Stimulated activated CD4-positive, alpha-beta T cell treated with anti-CD3 and anti-CD28 coated beads, Interleukin-15, amount 100 ng/mL, for 24 hours (primary cell): ENCODE measurements around the gene DDX11.
"Not testable (repeated sequence)": the region's sequence is repeated elsewhere in the genome, so short reads cannot be mapped to it uniquely, and the experiment has no call there.

Experiments used
- DNase-seq: peaks from one replicate; pipeline ENCODE4 v3.0.0-alpha.2; 2020

DDX11 gene

DNA sequence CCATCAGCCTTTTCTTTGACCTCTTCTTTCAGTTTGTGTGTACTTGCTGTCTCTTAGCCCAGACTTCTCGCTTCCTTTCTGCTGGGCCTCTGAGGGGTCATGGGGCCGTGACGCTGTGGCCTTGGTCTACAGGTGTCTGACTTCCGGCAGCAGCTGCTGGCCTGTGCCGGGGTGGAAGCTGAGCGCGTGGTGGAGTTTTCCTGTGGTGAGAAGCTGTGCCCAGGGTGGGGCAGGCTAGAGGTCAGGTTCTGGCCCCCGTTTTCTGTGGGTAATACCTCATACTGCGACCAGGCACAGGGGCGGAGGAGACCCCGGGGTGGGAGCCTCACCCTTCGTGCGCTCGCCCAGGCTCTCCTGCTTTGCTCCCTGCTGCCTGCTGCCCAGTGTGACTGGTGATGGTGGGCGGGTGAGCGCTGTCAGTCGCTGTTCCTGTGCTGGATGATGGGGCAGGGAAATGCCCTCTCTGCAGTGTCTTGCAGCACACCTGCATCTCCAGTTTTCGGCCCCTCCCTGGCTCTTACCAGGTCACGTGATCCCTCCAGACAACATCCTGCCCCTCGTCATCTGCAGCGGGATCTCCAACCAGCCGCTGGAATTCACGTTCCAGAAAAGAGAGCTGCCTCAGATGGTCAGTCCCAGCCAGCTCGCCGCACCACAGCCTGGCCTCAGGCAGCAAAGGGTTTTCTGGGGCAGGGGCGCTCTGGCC lies 27.0 kb downstream of the DDX11 start:
- DNase-seq, result not testable (repeated sequence)

DNA sequence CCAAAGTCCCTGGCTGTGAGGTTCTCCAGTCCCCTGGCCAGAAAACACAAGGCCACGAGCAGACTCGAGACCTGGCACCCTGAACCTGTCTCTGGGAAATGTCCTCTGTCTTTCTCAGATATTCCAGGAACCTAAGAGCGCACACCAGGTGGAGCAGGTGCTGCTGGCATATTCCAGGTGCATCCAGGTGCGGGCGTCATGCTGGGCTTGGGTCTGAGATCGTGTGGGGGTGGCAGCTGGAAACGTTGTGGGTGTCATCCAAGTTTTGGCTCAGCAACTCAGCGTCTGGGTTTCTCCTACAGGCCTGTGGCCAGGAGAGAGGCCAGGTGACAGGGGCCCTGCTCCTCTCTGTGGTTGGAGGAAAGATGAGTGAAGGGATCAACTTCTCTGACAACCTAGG lies 28.5 kb downstream of the DDX11 start:
- DNase-seq, result not testable (repeated sequence)

DNA sequence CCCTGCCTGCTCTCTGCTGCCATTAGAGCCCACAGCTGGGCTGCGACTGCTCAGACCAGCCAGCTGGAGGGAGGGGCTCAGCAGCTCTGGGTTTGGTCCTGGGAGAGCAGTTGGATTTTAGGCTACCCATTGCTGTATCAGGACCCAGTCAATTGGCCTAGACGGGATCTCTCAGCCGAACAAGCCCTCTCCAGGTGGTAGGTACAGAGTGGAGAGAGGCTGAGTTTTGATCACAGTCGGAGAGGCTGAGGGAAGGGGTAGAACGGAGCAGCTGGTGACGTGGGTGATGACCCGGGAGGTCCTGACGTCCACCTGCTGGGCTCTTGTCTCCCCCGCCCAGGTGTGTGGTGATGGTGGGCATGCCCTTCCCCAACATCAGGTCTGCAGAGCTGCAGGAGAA lies 28.9 kb downstream of the DDX11 start:
- DNase-seq, result not testable (repeated sequence)

DNA sequence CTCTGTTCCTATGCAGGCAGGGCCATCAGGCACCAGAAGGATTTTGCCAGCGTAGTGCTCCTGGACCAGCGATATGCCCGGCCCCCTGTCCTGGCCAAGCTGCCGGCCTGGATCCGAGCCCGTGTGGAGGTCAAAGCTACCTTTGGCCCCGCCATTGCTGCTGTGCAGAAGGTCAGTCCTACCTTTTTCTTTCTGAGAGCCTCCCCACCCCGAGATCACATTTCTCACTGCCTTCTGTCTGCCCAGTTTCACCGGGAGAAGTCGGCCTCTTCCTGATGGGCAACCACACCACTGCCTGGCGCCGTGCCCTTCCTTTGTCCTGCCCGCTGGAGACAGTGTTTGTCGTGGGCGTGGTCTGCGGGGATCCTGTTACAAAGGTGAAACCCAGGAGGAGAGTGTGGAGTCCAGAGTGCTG lies 29.9 kb downstream of the DDX11 start:
- not testable (repeated sequence) for DNase-seq

DNA sequence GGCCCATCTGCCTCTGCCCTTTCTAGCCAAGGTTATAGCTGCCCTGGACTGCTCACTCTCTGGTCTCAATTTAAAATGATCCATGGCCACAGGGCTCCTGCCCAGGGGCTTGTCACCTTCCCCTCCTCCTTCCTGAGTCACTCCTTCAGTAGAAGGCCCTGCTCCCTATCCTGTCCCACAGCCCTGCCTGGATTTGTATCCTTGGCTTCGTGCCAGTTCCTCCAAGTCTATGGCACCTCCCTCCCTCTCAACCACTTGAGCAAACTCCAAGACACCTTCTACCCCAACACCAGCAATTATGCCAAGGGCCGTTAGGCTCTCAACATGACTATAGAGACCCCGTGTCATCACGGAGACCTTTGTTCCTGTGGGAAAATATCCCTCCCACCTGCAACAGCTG lies 30.6 kb downstream of the DDX11 start:
- not testable (repeated sequence) for DNase-seq

DNA sequence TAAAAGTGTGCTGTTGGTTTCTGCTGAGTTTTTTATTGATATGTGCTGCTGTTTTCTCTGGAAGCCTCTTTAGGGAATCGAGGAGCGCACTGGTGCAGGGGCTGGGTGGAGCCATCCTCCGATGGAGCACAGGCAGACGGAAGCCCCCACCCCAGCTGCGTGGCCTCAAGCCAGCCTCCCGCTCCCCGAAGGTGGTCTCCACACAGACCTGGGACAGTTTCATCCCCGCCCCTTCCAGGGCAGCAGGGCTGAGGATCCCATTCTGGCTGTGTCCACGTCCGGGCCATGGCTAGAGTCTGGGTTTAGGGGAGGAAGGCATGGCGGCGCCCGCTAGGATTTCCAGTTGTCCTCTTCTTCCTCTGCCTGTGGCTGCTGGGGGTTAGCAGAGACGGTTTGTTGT lies 31.1 kb downstream of the DDX11 start:
- DNase-seq, result not testable (repeated sequence)

DNA sequence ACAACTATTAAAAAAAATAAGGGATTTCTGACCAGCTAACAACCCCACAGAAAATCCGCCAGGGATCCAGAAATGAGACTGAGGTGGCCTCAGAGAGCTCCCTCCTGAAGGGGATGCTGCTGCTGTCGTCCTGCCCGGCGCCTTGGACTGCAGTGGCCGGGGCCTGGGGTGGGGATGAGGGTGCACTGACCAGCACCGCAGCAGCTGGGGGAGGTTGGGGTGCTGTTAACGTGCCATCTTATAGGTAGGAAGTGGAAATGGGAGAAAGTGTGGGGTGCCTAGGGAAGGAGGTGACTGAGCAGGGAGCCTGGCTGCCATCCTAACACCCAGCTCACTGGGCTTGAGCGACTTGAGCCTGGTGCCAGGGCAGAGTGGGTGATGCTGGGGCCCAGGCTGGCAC lies 32.0 kb downstream of the DDX11 start:
- no peak for DNase-seq

DNA sequence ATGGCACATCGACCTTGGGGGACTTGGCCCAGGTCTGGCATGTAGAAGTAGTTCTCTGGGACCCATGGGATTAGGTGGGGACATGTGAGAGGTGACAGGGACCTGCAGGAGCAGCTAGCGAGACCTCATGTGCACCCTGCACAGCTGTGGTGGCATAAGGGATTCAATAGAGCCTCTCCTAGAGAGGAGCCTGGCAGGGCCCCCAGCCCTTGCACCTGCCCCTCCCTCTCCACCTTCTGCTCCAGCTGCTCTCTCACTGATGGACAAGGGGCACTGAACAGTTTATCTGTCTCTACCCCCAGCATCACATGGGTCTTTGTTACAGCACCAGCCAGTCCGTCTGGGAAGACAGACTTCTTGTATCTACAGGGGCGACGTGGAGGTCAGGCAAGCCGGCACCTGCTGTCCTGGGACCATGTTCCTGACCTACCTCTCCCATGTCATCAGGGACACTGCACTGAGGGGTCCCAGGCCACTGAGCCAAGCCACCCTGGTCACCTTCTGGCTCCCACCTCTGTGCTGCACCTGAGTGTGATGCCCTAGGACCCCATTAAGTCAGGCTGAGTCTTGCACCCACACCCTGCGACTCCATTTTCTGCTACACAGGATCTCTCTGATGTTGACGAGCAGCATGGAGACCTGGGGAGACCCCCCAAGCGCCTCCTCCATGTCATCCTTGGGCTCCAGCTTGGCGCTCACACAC lies 32.6 kb downstream of the DDX11 start:
- DNase-seq, result no peak

DNA sequence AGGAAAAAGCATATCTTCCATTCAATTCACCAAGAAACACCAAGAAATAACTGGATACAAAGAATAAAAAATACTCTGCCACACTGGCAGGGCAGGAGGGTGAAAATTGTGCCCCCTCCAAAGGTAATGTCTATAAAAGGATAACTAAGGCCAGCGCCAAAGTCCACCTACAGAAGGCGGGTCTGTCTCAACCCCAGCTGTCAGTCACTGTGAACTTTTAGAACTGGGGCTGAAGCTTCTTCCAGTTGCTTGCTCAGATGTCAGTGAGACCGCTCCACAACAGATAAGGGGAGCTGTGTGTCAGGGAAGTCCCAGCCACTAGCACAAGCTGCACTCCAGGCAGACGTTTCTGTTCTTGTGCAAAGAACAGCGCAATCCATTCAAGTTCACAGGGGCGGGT lies 36.1 kb downstream of the DDX11 start:
- DNase-seq, result not testable (repeated sequence)

DNA sequence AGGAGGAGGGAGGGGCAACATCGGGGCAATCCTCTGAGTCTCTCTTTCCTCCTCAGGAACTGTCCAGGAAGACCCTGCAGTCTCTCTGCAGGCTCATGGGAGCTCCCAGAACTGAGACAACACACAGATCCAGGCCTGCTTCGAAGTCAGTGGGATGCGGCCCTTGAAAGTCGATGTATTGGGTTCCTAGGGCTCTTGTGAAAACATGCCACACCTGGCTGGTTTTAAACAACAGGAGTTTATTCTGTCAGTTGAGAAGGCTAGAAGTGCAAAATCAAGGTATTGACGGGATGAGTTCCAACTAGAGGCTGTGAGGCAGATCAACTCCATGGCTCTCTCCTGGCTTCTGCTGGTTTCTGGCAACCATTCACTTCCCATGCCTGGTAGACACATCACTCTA lies 36.6 kb downstream of the DDX11 start:
- not testable (repeated sequence) for DNase-seq

DNA sequence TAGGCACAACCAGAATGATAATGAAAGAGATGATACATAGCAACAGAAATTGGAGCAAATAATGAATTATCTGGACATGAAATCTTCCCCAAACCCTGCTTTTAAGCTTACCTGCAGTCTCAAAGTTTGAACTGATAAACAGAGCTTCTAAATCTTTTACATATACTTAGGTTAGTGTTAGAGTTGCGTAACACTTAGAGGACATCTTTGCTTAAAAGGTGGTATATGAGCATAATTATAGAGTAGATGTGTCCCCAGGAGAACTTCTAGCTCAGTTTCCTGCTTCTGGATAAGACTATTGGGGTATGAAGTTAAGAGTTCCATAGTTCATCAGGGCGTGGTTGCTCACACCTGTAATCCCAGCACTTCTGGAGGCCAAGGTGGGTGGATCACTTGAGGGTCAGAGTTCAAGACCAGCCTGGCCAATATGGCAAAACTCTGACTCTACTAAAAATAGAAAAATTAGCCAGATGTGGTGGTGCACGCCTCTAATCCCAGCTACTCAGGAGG lies 41.5 kb downstream of the DDX11 start:
- DNase-seq, result not testable (repeated sequence)

DNA sequence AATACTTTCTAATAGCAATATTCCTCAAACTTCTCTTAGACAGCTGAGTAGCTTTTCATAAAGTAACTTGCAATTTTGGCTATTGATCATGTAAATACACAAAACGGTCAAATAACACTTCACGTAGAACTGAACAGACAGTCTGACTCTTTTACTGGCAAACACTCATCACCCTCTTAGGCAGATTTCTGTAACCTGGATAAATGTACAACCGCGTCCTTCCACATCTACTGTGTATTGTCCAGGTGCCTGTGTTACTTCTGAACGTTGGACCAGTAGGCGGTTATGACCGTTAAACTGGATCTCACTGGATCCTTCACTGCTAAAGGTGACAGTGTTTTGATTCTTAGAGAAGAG lies 43.2 kb downstream of the DDX11 start:
- not testable (repeated sequence) for DNase-seq

DNA sequence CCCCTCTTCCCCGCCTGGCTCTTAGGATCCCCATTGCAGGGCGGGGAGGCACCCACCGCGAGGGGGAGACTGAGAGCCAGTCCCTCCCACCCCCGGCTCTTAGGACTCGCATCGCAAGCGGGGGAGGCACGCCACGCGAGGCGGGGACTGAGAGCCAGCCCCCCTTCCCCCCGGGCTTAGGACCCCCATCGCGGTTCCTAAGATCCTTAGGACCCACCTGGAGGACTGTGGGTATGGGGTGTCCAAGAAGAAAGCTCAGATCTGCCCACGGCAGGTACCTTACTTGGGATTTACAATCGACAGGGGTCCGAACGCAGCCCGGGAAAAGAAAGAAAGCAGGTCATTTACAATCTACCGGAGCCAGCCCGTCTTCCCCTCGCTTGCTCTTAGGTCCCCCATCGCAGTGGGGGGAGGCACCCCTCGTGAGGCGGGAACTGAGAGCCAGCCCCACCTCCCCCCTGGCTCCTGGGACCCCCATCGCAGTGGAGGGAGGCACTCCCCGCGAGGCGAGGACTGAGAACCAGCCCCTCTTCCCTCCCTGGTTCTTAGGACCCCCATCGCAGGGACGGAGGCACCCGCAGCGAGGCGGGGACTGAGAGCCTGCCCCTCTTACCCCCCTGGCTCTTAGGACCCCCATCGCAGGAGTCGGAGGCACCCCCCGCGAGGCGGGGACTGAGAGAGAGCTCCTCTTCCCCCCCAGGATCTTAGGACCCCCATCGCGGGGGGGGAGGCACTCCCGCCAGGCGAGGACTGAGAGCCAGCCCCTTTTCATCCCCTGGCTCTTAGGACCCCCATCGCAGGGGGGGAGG lies 43.7 kb downstream of the DDX11 start:
- DNase-seq, result peak; percentile 73

DNA sequence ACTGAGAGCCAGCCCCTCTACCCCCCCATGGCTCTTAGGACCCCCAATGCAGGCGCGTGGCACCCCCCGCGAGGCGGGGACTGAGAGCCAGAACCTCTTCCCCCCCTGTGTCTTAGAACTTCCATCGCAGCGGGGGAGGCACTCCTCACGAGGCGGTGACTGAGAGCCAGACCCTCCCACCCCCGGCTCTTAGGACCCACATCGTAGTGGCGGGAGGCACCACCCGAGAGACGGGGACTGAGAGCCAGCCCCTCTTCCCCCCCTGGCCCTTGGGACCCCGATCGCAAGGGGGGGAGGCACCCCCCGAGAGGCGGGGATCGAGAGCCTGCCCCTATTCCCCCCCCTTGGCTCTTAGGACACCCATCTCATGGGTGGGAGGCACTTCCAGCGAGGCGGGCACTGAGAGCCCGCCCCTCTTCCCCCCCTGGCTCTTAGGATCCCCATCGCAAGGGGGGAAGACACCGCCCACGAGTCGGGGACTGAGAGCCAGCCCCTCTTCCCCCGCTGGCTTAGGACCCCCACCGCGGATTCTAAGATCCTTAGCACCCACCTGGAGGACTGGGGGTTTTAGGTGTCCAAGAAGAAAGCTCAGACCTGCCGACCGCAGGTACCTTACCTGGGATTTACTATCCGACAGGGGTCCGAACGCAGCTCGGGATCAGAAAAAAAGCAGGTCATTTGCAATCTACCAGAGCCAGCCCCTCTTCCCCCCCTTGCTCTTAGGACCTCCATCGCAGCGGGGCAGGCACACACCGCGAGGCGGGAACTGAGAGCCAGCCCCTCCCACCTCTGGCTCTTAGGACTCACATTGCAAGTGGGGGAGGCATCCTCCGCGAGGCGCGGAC lies 44.9 kb downstream of the DDX11 start:
- peak; percentile 51 for DNase-seq

DNA sequence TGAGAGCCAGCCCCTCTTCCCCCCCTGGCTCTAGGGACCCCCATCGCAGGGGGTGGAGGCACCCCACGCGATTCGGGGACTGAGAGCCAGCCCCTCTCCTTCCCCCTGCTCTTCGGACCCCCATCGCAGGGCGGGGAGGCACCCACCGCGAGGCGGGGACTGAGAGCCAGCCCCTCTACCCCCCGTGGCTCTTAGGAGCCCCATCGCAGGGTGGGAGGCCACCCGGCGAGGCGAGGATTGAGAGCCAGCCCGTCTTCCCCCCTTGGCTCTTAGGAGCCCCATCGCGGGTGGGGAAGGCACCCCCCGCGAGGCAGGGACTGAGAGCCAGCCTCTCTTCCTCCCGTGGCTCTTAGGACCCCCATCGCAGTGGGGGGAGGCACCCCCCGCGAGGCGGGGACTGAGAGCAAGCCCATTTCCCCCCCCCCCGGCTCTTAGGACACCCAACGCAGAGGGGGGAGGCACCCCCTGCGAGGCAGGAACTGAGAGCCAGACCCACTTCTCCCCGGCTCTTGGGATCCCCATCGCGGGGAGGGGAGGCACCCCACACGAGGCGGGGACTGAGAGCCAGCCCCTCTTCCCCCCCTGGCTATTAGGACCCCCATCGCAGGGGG lies 45.6 kb downstream of the DDX11 start:
- no peak for DNase-seq

DNA sequence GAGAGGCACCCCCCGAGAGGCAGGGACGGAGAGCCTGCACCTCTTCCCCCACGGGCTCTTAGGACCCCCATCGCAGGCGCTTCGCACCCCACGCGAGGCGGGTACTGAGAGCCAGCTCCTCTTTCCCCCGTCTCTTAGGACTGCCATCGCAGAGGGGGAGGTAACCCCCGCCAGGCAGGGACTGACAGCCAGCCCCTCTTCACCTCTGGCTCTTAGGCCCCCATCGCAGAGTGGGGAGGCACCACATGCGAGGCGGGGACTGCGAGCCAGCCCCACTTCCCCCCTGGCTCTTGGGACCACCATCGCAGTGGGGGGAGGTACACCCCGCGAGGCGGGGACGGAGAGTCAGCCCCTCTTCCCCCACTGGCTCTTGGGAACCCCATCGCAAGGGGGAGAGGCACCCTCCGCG lies 46.1 kb downstream of the DDX11 start:
- DNase-seq, result no peak

DNA sequence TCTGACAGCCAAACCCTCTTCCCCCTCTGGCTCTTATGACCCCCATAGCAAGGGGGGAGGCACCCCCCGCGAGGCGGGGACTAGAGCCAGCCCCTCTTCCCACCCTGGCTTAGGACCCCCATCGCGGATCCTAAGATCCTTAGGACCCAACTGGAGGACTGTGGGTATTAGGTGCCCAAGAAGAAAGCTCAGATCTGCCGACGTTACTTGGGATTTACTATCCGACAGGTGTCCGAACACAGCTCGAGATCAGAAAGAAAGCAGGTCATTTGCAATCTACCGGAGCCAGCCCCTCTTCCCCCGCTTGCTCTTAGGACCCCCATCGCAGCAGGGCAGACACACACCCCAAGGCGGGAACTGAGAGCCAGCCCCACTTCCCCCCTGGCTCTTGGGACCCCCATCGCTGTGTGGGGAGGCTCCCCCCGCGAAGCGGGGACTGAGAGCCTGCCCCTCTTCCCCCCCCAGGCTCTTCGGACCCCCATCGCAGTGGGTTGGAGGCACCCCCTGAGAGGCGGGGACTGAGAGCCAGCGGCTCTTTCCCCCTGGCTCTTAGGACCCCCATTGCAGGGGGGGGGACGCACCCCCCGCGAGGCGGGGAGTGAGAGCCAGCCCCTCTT lies 46.8 kb downstream of the DDX11 start:
- no peak for DNase-seq

DNA sequence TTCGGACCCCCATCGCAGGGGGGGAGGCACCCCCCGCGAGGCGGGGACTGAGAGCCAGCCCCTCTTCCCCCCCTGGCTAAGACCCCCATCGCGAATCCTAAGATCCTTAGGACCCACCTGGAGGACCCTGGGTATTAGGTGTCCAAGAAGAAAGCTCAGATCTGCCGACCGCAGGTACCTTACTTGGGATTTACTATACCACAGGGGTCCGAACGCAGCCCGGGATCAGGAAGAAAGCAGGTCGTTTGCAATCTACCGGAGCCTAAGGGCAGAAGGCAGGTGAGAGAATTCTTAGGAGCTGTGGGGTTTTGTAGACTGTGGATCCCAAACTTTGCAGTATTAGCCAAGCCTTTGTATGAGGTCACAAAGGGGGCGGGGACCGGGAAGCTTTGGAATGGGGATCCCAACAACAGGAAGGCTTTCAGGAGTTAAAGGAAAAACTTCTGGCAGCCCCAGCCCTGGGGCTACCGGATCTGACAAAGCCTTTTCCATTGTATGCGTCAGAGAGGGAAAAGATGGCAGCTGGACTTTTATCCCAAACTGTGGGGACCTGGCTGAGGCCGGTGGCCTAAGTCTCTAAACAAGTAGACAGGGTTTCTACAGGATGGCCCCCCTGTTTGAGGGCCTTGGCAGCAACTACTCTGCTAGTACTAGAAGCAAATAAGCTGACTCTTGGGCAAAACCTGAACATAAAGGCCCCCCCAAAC lies 47.5 kb downstream of the DDX11 start:
- not testable (repeated sequence) for DNase-seq

DNA sequence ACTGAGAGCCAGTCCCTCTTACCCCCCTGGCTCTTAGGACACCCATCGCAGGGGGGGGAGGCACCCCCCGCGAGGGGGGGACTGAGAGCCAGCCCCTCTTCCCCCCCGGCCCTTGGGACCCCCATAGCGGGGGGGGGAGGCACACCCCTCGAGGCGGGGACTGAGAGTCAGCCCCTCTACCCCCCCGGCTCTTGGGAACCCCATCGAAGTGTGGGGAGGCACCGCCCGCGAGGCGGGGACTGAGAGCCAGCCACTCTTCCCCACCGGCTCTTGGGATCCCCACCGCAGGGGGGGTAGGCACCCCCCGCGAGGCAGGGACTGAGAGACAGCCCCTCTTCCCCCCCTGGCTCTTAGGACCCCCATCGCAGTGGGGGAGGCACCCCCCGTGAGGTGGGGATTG lies 48.8 kb downstream of the DDX11 start:
- DNase-seq, result no peak

DNA sequence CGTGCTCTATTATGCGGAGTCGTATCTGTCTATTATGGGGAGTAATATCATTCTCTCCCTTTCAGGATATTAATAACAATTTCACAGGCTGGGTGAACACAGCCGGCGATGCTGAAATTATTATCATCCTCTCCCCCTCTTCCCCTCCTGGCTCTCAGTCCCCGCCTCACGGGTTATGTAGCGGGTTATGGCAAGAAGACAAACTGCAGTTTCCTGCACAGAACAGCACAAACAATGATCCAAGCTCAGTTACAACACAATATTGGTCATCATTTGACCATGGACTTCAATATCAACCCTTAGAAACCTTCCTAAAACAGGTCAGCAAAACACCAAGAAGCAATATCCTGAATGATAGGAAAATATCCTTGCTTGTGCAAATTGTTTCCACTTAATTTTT lies 50.5 kb downstream of the DDX11 start:
- not testable (repeated sequence) for DNase-seq

DNA sequence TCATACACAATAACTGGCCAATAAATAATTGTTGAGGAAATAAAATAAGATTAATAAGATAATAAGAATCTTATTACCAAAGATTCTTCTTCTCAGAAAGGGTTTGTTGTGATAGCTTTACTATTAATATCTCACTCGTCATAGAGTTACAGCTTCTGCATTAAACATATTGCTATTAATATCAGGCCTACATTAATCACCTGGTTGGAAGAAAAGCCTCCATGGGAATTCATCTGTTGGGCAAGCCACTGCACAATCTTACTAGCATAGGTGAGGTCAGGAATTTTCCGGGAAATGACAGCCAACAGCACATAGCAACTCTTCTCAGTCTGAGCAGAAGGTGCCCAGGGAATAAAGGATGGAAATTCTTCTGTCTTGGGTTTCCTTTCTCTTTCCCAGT lies 51.5 kb downstream of the DDX11 start:
- DNase-seq, result not testable (repeated sequence)
